Left ventricle myocardium inferior (tissue), 1 donor: ENCODE data around the gene FDXR. TPM values are rescaled to one million over a fixed set of nuclear protein-coding genes. Genes with fewer than 3 reads are reported as not detected.

Experiments
- DNase-seq: peaks from one replicate; pipeline ENCODE4 v3.0.0-alpha.2; 2020
- H3K27ac ChIP-seq: fragments of 200-600 bp; replicated peaks from 2 replicates; pipeline ENCODE4 v1.8.0; 2021
- H3K27me3 ChIP-seq: fragments of 200-600 bp; 2 replicates; pipeline ENCODE4 v1.8.0; 2021; ENCODE audit warnings: low read depth
- H3K36me3 ChIP-seq: fragments of 200-600 bp; 2 replicates; pipeline ENCODE4 v1.8.0; 2021
- H3K4me1 ChIP-seq: fragments of 200-600 bp; 2 replicates; pipeline ENCODE4 v1.8.0; 2021
- H3K4me3 ChIP-seq: fragments of 200-600 bp; 2 replicates; pipeline ENCODE4 v1.8.0; 2021; ENCODE audit warnings: mild to moderate bottlenecking, moderate library complexity
- H3K9me3 ChIP-seq: fragments of 200-600 bp; replicated peaks from 2 replicates; pipeline ENCODE4 v1.8.0; 2021
- CTCF ChIP-seq: fragments of 200-600 bp; IDR thresholded peaks from 2 replicates; pipeline ENCODE4 v1.8.0; 2021; ENCODE audit warnings: antibody characterized with exemption, mild to moderate bottlenecking, borderline replicate concordance
- intact Hi-C: fragments of 100-400 bp; cut with micrococcal nuclease; formaldehyde crosslinking; loops from one replicate; pipeline ENCODE4 v1.11.0; 2022
- total RNA-seq: library from RNA; stranded (reverse); fragmentation: NEBNext Ultra II Directional; extraction: Animal tissue kit (Norgen Biotek cat#: 25700); gene quantifications from one replicate; pipeline ENCODE4 v1.2.1, GENCODE V29; 2021
- donor health status: DM: no; HTN: yes; CAD: no; lungs with severe emphysema.

The FDXR gene
- total RNA-seq, 1 donor from 2014 or later = 5.7 TPM

DNA sequence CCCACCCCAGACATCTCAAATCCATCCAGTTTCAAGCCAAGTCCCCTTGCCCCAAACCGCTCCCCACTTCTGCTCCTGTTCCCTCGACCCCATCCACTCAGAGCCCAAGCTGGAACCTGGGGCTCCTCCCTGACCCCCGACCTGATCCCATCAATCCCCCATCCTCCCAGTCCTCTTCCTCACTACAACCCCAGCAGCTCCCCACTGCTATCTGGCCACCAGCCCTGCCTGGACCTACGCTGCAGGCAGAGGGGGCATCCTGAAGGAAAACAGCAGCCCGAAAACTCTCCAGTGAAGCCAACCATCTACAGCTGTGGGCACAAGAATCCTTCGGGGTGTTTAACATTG lies 3.9 kb downstream of the FDXR start:
- Histone ChIP-seq H3K9me3 (no peaks in the 10 kb centered on the region), H3K36me3 (no peaks in the 10 kb centered on the region), H3K4me3 (no peak overlapping the region), H3K4me1 (peaks cover 21% of the 10 kb centered on the region), H3K27ac (no peak overlapping the region), H3K27me3 (no peaks in the 10 kb centered on the region)
- intact Hi-C loops = loop anchor here (5.0 kb wide), 1 partner anchor 82 kb away; no protein-coding TSS in a partner anchor
- no peak for DNase-seq
- no peak for TF ChIP-seq CTCF

DNA sequence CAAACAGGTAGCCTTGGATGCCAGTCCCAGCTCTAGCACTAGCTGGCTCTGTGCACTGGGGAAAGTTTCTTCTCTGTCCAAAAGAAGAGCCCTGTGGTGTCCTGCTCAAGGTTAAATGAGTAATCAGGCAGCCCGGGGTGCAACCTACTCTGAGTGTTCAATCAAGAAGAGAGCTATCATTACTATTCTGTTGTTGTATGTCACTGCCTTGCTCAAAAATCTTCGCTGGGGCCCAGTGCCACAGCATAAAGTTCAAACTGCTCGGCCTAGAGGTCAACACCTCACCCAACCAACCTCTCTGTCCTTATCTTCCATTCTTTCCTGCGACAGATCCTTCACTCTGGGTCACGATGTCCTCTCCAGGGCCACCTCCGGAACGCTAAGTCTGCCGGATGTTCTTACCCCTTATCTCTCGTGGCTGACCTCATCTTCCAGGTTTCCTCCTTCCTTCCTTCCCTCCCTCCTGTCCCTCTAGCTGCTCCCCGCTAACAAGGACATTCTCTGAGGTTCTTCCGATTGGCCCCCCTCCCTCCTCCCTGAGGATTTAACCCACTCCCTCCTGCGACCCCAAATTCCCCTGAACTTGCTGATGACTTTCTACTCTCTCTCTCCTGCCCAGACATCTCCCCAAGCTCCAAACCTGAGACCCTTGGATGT lies 4.4 kb downstream of the FDXR start:
- H3K4me1 ChIP-seq = peaks cover 16% of the 10 kb centered on the region
- H3K36me3 ChIP-seq = no peaks in the 10 kb centered on the region
- TF ChIP-seq CTCF = no peak
- no peak overlapping the region for H3K4me3 ChIP-seq
- H3K27me3 ChIP-seq = no peaks in the 10 kb centered on the region
- DNase-seq = no peak
- H3K9me3 ChIP-seq = no peaks in the 10 kb centered on the region
- intact Hi-C loops = loop anchor here (5.0 kb wide), 1 partner anchor 81 kb away; no protein-coding TSS in a partner anchor
- H3K27ac ChIP-seq = no peak overlapping the region

DNA sequence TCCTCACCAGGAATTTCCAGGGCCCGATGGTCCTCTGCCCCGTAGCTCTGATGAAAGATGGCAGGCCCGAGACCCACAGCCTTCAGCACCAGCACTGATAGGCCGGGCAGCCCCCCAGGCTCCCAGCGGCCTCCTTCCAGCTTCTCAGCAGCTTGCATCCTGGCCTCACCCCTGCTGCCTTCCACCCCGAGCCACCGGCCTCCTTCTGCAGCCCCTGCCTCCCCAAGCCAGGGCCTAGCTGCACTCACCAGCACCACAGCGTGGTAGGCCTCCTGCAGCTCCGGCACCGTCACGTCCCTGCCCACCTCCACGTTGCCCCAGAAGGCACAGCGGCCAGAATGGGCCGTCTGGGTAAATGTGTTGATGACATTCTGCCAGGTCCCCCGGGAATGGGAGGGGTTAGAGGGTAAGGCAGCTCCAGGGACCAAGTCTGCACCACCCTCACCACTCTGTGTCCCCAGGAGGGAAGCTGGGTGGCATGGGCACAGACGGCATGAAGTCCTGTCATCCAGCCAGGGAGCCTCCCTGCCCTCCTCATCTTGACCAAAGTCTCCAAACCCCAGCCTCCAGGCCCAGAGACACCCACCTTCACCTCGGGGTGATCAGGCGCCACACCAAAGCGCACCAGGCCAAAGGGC lies 6.5 kb downstream of the FDXR start:
- intact Hi-C loops = loop anchor here (5.0 kb wide), 1 partner anchor 79 kb away; no protein-coding TSS in a partner anchor

DNA sequence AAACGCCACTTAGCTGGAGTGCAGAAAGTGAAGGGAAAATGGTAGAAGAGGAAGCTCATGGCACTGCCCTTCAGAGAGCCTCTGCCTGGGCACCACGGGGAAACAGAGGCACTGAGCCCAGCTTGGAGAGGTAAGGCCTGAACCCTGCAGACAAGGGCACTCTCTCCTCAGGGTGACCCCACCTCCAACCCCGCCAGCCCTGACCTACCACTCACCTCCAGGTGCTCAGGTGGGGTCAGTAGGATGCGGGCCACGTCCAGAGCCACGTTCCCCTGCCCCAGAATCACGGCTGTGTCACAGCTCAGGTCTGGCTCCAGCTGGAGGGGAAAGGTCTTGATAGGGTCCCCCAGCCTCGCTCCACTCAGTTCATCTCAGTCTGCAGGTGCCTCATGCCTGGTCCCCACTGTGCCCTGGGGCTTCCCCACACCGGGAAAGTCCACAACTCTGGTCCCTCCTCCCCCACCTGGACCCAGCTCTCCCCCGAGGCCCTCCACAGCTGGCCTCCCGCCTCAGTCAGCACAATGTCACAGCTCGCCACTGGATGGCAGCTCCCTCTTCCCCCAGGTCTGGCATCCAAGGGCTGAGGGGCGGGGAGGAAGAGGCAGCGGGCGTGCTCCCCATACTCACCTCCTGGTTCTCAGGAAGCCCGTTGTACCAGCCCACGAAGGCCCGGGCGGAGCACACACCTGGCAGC lies 7.1 kb downstream of the FDXR start:
- H3K27me3 ChIP-seq = peaks cover 13% of the 10 kb centered on the region
- H3K36me3 ChIP-seq = no peaks in the 10 kb centered on the region
- no peak for TF ChIP-seq CTCF
- H3K4me1 ChIP-seq = peaks cover 17% of the 10 kb centered on the region
- no peak overlapping the region for H3K27ac ChIP-seq
- intact Hi-C loops = loop anchor here (5.0 kb wide), 1 partner anchor 78 kb away; no protein-coding TSS in a partner anchor
- H3K9me3 ChIP-seq = no peaks in the 10 kb centered on the region
- no peak overlapping the region for H3K4me3 ChIP-seq
- DNase-seq = no peak

More for the DNA sequence above, 6.5 kb downstream of the FDXR start:
- peaks cover 12% of the 10 kb centered on the region for H3K4me1 ChIP-seq
- no peak overlapping the region for H3K27ac ChIP-seq
- H3K4me3 ChIP-seq = no peak overlapping the region
- no peak for TF ChIP-seq CTCF
- H3K9me3 ChIP-seq = no peaks in the 10 kb centered on the region
- no peak for DNase-seq
- H3K36me3 ChIP-seq = no peaks in the 10 kb centered on the region
- H3K27me3 ChIP-seq = peaks cover 7% of the 10 kb centered on the region

DNA sequence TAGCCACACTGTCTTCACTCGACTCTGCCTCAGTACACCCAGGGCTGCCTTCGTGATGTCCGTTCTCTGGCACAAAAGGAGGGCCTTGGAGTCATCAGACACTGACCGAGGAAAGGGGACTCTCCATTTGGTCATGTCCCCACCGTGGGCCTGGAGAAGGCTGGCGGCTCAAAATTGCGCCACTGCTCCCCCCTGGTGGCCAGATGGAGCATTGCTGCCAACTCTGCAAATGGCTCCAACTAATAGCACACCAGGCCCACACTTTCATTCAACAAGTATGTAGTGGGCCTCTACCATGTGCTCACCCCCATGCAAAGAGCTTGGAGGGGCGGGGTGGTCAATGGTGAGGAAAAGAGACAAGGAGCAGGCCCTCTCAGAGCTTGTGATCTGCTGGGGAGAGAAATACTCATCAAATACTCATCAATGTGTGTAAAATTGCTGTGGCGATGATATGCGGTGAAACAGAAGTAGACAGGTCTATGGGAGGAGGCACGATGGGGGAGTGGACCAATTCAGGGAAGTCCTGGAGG lies 7.9 kb downstream of the FDXR start:
- no peak overlapping the region for H3K27ac ChIP-seq
- H3K4me3 ChIP-seq = no peak overlapping the region
- H3K4me1 ChIP-seq = peaks cover 24% of the 10 kb centered on the region
- TF ChIP-seq CTCF = peak; percentile 96
- intact Hi-C loops = loop anchor here (5.0 kb wide), 2 partner anchors 68 to 78 kb away; no protein-coding TSS in a partner anchor
- peaks cover 20% of the 10 kb centered on the region for H3K27me3 ChIP-seq
- no peaks in the 10 kb centered on the region for H3K36me3 ChIP-seq
- DNase-seq = peak; percentile 75
- no peaks in the 10 kb centered on the region for H3K9me3 ChIP-seq
